ENCODE measurements around the gene FCHSD2. TPM values are rescaled to one million over a fixed set of nuclear protein-coding genes. Genes with fewer than 3 reads are reported as not detected.

Gene FCHSD2
- polyA plus RNA-seq, 3 donors: 14.5 to 43.5 (median 16.6) TPM

- Histone ChIP-seq H3K27ac (ENCODE audit: low read depth in 1 of 2, low read length in 2 of 2) (peak overlapping the region; percentile 63 to 77), H3K4me3 (replicated peaks in 1 of 3; ENCODE audit: low read depth in 2 of 3, low read length in 3 of 3) (no peak overlapping the region), H3K9me3 (replicated peaks in 1 of 2; ENCODE audit: control insufficient read depth in 1 of 2, insufficient read depth in 1 of 2, low read length in 2 of 2) (no peaks in the 10 kb centered on the region), H3K27me3 (ENCODE audit: control insufficient read depth in 2 of 2, insufficient read depth in 2 of 2, low read length in 2 of 2) (no peaks in the 10 kb centered on the region), H3K36me3 (replicated peaks in 1 of 2; ENCODE audit: control insufficient read depth in 1 of 2, insufficient read depth in 2 of 2, low read length in 2 of 2) (peaks cover 74 to 84% of the 10 kb centered on the region in 2 donors), H4K20me1 (ENCODE audit: insufficient read depth, low read length) (peaks cover 83% of the 10 kb centered on the region), H3K4me2 (replicated peaks; ENCODE audit: extremely low read depth, low read length, poor library complexity, severe bottlenecking) (no peak overlapping the region), H3K79me2 (ENCODE audit: insufficient read depth, low read length) (peaks cover 31% of the 10 kb centered on the region), H2AFZ (ENCODE audit: insufficient read depth, low read depth, low read length, poor library complexity, severe bottlenecking) (no peak overlapping the region), H3K9ac (ENCODE audit: insufficient read depth, low read length, poor library complexity, severe bottlenecking) (no peak overlapping the region), H3K4me1 (ENCODE audit: control insufficient read depth in 1 of 2, insufficient read depth in 2 of 2, low read length in 2 of 2) (peaks cover 37 to 44% of the 10 kb centered on the region in 2 donors)
- H3K36me3 Mint-ChIP-seq: peaks cover 63 to 87% of the 10 kb centered on the region in 2 donors
- intact Hi-C loops (cut with micrococcal nuclease): no loop called here
- H3K9me3 Mint-ChIP-seq: no peaks in the 10 kb centered on the region
- H3K27ac Mint-ChIP-seq: peak overlapping the region; percentile 58 to 93 (median 89)
- no peak for TF ChIP-seq CTCF (IDR thresholded peaks at IDR 0.05)
- no peak overlapping the region for H3K4me3 Mint-ChIP-seq
- WGBS (ENCODE audit: insufficient coverage): 91% methylated on average over 12 of the region's 13 CpGs
- H3K27me3 Mint-ChIP-seq (ENCODE audit: low read depth in 3 of 3): peaks cover 0 to 2% (median 0%) of the 10 kb centered on the region in 3 donors
- peaks cover 52% of the 10 kb centered on the region for H3K4me1 Mint-ChIP-seq
- no peak for DNase-seq
These were observed 312.9 kb downstream of the FCHSD2 start for GRCh38 chr11:72829178-72829577.

- intact Hi-C loops (cut with micrococcal nuclease): no loop called here
- Mint-ChIP-seq H3K9me3 (no peaks in the 10 kb centered on the region), H3K4me1 (peaks cover 54% of the 10 kb centered on the region), H3K4me3 (peak overlapping the region in 1 of 2 donors; percentile 27), H3K27me3 (ENCODE audit: low read depth in 3 of 3) (peaks cover 0 to 2% (median 0%) of the 10 kb centered on the region in 3 donors), H3K27ac (peak overlapping the region; percentile 88 to 93 (median 92)), H3K36me3 (peaks cover 68 to 92% of the 10 kb centered on the region in 2 donors)
- H2AFZ ChIP-seq (ENCODE audit: insufficient read depth, low read depth, low read length, poor library complexity, severe bottlenecking): no peak overlapping the region
- H3K27ac ChIP-seq (ENCODE audit: low read depth in 1 of 2, low read length in 2 of 2): peak overlapping the region; percentile 63 to 77
- H3K9me3 ChIP-seq (replicated peaks in 1 of 2; ENCODE audit: control insufficient read depth in 1 of 2, insufficient read depth in 1 of 2, low read length in 2 of 2): no peaks in the 10 kb centered on the region
- peaks cover 79 to 89% of the 10 kb centered on the region in 2 donors for H3K36me3 ChIP-seq (replicated peaks in 1 of 2; ENCODE audit: control insufficient read depth in 1 of 2, insufficient read depth in 2 of 2, low read length in 2 of 2)
- no peak for TF ChIP-seq CTCF (IDR thresholded peaks at IDR 0.05)
- H4K20me1 ChIP-seq (ENCODE audit: insufficient read depth, low read length): peaks cover 88% of the 10 kb centered on the region
- 88% methylated on average over 7 of the region's 7 CpGs for WGBS (ENCODE audit: insufficient coverage)
- peaks cover 37 to 44% of the 10 kb centered on the region in 2 donors for H3K4me1 ChIP-seq (ENCODE audit: control insufficient read depth in 1 of 2, insufficient read depth in 2 of 2, low read length in 2 of 2)
- peaks cover 36% of the 10 kb centered on the region for H3K79me2 ChIP-seq (ENCODE audit: insufficient read depth, low read length)
- peak overlapping the region; percentile 1 for H3K9ac ChIP-seq (ENCODE audit: insufficient read depth, low read length, poor library complexity, severe bottlenecking)
- peak overlapping the region; percentile 31 for H3K4me2 ChIP-seq (replicated peaks; ENCODE audit: extremely low read depth, low read length, poor library complexity, severe bottlenecking)
- peak overlapping the region in 1 of 3 experiments; percentile 14 for H3K4me3 ChIP-seq (replicated peaks in 1 of 3; ENCODE audit: low read depth in 2 of 3, low read length in 3 of 3)
- no peaks in the 10 kb centered on the region for H3K27me3 ChIP-seq (ENCODE audit: control insufficient read depth in 2 of 2, insufficient read depth in 2 of 2, low read length in 2 of 2)
- no peak for DNase-seq
These were observed 313.4 kb downstream of the FCHSD2 start for GRCh38 chr11:72828692-72829101.

Data from CD14-positive monocyte (primary cell).